GM12801 (cell line): Measurements from ENCODE around the gene GRIN1.

Experiments
- CTCF ChIP-seq: IDR thresholded peaks from one replicate; pipeline ENCODE4 v1.5.1; 2011; ENCODE audit warnings: control low read depth; ENCODE audit not compliant: insufficient read length; ENCODE audit errors: extremely low read depth

GRIN1 gene

GRCh38 chr9:137162505-137163364 lies 23.8 kb downstream of the GRIN1 start:
- TF ChIP-seq CTCF = no peak

DNA sequence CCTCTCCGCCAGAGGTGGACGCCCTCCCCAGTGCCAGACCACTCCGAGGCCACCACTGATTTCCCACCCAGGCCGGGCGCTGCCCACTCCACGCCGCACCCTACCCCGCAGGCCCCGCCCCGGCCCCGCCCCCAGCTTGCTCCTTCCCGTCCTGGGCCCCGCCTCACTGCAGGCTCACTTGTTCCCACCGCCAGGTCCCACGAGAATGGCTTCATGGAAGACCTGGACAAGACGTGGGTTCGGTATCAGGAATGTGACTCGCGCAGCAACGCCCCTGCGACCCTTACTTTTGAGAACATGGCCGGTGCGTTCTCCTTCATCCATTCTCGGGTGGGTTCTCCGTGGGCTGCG lies 24.4 kb downstream of the GRIN1 start:
- TF ChIP-seq CTCF = no peak

DNA sequence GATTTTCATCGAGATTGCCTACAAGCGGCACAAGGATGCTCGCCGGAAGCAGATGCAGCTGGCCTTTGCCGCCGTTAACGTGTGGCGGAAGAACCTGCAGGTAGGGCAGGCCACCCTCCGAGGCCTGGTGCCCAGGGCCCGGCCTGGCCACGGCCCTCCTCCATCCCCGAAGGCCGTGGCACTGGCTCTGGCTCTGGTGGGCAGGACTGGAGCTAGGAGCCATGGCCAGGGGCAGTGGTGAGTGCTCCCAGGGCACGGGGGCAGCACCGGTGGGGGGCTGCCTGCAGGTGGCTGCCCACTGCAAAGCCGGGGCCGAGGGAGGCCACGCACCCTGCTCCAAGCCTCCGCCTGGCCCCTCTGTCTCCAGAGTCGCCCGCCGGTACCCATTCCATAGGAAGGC lies 24.9 kb downstream of the GRIN1 start:
- no peak for TF ChIP-seq CTCF

DNA sequence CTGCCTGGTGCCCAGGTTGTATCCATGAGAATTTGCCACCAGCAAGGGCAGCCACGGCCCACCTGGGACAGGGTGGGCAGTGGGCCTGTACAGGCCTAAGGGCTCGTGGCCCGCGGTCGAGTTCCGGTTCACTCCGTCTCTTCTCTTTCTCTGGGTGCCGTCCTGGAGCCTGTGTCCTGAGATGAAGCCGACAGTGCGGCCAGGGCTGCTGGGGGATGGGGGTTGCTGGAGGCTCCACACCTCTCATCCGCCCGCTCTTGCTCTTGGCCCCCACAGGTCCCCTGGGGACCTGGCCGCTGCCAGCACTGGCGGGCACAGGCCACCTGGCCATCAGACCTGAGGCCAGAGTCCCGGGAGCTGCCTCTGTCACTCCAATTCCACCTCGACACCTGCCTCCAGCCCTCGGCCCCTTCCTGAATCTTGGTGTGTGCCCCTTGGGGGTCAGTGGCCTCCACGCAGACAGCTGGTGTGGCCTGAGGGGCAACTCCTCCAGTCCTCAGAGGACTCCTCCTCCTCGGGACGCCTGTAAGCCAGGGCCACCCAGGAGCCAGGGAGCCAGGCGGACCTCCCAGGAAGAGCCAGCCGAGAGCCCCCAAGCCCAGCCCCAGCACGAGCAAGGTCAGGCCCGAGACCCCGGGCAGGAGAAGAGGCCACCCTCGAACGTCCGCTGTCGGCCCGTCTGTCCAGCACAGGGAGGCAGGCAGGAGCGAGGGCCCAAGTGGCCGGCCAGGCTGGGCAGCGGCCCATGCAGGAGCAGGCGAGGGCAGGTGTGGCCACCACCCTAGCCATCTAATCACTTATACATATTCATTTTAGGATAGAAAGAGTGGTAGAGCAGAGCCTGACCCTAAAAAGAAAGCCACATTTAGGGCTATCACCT lies 25.7 kb downstream of the GRIN1 start:
- no peak for TF ChIP-seq CTCF

DNA sequence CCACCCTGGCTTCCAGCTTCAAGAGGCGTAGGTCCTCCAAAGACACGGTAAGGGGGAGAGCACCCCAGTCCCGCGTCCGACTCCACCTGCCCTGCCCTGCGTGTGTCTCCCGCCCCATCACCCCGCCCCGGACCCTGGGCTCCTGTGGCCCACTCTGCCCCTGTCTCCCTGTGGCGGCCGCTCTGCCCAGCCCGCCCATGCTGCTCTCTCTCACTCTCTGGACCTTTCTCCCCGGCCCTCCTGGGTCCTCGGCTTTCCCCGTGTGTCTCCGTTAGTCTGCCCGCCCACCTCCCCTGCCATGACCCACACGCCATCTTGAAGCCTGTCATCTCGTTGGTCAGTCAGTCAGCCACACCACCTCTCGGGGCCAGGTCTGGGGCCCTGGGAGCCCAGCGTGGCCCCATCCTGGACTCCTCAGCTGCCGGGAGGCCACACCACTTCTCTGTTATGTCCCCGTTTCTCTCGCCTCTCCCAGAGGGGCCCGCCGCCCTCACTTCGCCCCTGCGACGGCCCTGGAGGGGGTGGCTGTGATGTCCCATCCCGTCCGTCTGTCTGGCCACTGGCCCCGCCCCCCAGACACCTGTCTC lies 26.4 kb downstream of the GRIN1 start:
- no peak for TF ChIP-seq CTCF

GRCh38 chr9:137166380-137167229 lies 27.7 kb downstream of the GRIN1 start:
- TF ChIP-seq CTCF = no peak
